Osteocyte (in vitro differentiated cells): Measurements from ENCODE around the gene MYH14. TPM values are rescaled to one million over a fixed set of nuclear protein-coding genes. Genes with fewer than 3 reads are reported as not detected.

Experiments used
- DNase-seq: peaks from one replicate; pipeline ENCODE4 v3.0.0; 2021; ENCODE audit warnings: mixed read lengths; ENCODE audit not compliant: unreplicated experiment; ENCODE audit errors: extremely low spot score
- H3K27ac Mint-ChIP-seq: one replicate; pipeline ENCODE4 v1.8.0; 2021; ENCODE audit warnings: mild to moderate bottlenecking, mixed read lengths; ENCODE audit not compliant: unreplicated experiment
- H3K27me3 Mint-ChIP-seq: one replicate; pipeline ENCODE4 v1.8.0; 2021; ENCODE audit warnings: mixed read lengths; ENCODE audit not compliant: unreplicated experiment
- H3K36me3 Mint-ChIP-seq: one replicate; pipeline ENCODE4 v1.8.0; 2021; ENCODE audit warnings: mixed read lengths; ENCODE audit not compliant: unreplicated experiment
- H3K4me1 Mint-ChIP-seq: one replicate; pipeline ENCODE4 v1.8.0; 2021; ENCODE audit warnings: mixed read lengths; ENCODE audit not compliant: unreplicated experiment
- H3K4me3 Mint-ChIP-seq: one replicate; pipeline ENCODE4 v1.8.0; 2021; ENCODE audit warnings: mild to moderate bottlenecking, moderate library complexity, mixed read lengths; ENCODE audit not compliant: unreplicated experiment
- H3K9me3 Mint-ChIP-seq: one replicate; pipeline ENCODE4 v1.8.0; 2021; ENCODE audit warnings: mixed read lengths; ENCODE audit not compliant: unreplicated experiment
- total RNA-seq: library from RNA; stranded (reverse); gene quantifications from 2 replicates; pipeline ENCODE4 v1.2.1, GENCODE V29; 2021
- TF ChIP-seq, protein P1 (sequence below): fragments of 200-600 bp; sonication (generic); IDR thresholded peaks from 2 replicates; pipeline ENCODE4 v1.5.0; 2021; ENCODE audit warnings: antibody characterized with exemption, mild to moderate bottlenecking, moderate library complexity

MYH14 gene
- total RNA-seq, 1 donor from 2014 or later, result not detected

DNA sequence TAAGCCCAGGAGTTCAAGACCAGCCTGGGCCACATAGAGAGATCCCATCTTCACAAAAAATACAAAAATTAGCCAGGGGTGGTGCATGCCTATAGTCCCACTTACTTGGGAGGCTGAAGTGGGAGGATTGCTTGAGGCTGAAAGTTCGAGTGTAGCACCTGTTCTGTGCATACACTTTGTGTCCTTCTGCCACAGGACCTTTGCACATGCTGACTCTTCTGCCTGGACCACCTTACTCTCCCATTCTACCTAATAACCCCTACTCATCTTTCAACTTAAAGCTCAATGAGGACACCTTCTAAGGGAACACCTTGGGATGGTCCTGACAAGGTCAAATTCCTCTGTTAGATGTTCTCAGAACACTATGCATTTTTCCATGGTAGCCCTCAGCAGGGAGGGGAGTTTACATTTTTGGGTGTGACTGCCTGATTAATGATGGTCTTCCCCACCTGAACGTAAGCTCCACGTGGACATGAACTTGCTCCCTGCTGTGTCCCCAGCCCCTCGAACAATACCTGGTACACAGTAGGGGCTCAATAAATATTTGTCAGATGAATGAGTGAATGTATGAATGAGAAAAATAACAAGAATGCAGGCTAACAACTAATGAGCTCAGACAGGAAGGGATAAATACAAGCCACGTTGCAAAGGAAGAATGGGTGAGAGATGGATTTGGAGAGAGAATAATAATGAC is 29.2 kb upstream of the MYH14 start:
- no peaks in the 10 kb centered on the region for H3K4me1 Mint-ChIP-seq
- H3K36me3 Mint-ChIP-seq, result no peaks in the 10 kb centered on the region
- peaks cover 12% of the 10 kb centered on the region for H3K9me3 Mint-ChIP-seq
- no peaks in the 10 kb centered on the region for H3K27me3 Mint-ChIP-seq
- DNase-seq, result no peak
- H3K27ac Mint-ChIP-seq, result no peak overlapping the region
- TF ChIP-seq, protein P1, sequence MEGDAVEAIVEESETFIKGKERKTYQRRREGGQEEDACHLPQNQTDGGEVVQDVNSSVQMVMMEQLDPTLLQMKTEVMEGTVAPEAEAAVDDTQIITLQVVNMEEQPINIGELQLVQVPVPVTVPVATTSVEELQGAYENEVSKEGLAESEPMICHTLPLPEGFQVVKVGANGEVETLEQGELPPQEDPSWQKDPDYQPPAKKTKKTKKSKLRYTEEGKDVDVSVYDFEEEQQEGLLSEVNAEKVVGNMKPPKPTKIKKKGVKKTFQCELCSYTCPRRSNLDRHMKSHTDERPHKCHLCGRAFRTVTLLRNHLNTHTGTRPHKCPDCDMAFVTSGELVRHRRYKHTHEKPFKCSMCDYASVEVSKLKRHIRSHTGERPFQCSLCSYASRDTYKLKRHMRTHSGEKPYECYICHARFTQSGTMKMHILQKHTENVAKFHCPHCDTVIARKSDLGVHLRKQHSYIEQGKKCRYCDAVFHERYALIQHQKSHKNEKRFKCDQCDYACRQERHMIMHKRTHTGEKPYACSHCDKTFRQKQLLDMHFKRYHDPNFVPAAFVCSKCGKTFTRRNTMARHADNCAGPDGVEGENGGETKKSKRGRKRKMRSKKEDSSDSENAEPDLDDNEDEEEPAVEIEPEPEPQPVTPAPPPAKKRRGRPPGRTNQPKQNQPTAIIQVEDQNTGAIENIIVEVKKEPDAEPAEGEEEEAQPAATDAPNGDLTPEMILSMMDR, result no peak
- H3K4me3 Mint-ChIP-seq, result no peak overlapping the region

DNA sequence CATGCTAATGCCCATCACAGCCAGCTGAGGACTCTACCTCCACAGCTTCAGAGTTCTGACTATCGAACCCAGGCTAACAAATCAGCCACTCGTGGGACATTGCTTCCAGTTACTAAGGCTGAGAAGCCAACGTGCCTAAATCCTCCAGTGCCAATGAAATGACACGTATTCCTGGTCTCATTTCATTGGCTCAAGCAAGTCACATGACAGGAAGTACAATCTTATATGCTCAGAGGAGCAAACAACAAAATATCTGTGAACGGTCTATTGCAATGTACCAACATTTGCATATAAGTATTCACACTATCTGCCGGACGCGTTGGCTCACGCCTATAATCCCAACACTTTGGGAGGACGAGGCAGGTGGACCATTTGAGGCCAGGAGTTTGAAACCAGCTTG is 27.5 kb upstream of the MYH14 start:
- no peaks in the 10 kb centered on the region for H3K36me3 Mint-ChIP-seq
- no peak for DNase-seq
- peaks cover 13% of the 10 kb centered on the region for H3K9me3 Mint-ChIP-seq
- no peak overlapping the region for H3K4me3 Mint-ChIP-seq
- H3K27me3 Mint-ChIP-seq, result no peaks in the 10 kb centered on the region
- no peaks in the 10 kb centered on the region for H3K4me1 Mint-ChIP-seq
- TF ChIP-seq, protein P1, result no peak
- no peak overlapping the region for H3K27ac Mint-ChIP-seq

DNA sequence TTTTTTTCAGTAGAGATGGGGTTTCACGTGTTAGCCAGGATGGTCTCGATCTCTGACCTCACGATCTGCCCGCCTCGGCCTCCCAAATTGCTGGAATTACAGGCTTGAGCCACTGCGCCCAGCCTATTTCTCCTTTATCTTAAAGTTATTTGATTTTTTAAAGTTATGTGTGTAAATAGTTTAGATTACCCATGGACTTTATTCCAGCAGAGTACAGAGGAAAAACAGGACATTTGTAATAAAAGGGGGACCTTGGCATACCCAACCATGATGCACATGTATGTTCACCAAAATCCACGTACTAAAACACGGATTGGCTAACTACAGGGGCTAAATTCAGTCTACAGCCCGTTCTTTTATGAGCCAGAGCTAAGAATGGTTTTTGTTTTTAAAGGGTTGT is 26.6 kb upstream of the MYH14 start:
- TF ChIP-seq, protein P1, result no peak

DNA sequence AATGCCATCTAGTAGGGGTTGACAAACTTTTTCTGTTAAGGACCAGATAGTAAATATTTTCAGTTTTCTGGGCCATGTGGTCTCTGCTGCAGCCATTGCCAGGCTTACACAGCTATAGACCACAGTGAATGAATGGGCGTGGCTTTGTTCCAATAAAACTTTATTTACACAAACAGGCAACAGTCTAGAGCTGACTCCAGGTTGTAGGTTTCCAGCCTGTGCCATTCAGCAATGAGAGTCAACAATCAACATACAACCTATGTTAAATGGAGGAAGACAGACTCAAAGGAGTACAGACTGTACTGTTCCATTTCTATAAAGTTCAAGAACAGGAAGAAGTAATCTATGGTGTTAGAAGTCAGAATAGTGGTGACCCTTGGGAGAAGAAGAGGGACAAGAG is 25.1 kb upstream of the MYH14 start:
- no peaks in the 10 kb centered on the region for H3K27me3 Mint-ChIP-seq
- H3K9me3 Mint-ChIP-seq, result peaks cover 13% of the 10 kb centered on the region
- TF ChIP-seq, protein P1, result no peak
- no peak for DNase-seq
- no peaks in the 10 kb centered on the region for H3K4me1 Mint-ChIP-seq
- no peaks in the 10 kb centered on the region for H3K36me3 Mint-ChIP-seq
- H3K4me3 Mint-ChIP-seq, result no peak overlapping the region
- no peak overlapping the region for H3K27ac Mint-ChIP-seq

More for the DNA sequence above, 26.6 kb upstream of the MYH14 start:
- no peak overlapping the region for H3K27ac Mint-ChIP-seq
- H3K27me3 Mint-ChIP-seq, result no peaks in the 10 kb centered on the region
- H3K4me3 Mint-ChIP-seq, result no peak overlapping the region
- H3K4me1 Mint-ChIP-seq, result no peaks in the 10 kb centered on the region
- peaks cover 13% of the 10 kb centered on the region for H3K9me3 Mint-ChIP-seq
- DNase-seq, result no peak
- H3K36me3 Mint-ChIP-seq, result no peaks in the 10 kb centered on the region

DNA sequence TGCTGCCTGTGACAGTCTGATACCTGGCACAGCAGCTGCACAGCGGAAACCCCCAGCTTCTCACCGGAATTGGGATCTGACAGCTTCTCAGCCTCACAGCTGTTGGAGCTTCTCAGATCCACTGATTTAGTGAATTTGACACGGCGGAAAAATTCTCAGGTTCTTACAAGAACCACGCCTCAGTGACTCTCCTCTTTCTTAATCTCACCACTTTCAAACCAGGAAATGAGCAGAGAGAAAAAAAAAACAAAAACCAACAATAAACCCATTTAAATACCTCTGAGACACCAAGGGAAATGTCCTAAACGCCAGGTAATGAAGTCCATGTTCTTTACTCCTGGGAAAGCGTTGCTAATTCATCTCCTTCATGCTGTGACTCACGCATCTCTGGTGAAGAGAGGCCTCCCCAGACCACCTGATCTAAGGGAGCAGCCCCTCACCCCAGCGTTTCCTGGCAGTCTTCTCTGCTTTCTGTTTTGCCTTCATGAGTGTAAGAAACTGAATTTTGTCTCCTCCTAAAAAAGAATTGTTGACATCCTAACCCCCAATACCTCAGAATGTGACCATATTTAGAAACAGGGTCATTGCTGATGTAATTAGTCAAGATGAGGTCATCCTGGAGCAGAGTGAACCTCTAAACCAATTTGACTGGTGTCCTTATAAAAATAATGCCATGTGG is 24.4 kb upstream of the MYH14 start:
- DNase-seq, result no peak
- Mint-ChIP-seq H3K9me3 (peaks cover 13% of the 10 kb centered on the region), H3K27me3 (no peaks in the 10 kb centered on the region), H3K36me3 (no peaks in the 10 kb centered on the region), H3K4me3 (no peak overlapping the region), H3K27ac (no peak overlapping the region), H3K4me1 (no peaks in the 10 kb centered on the region)
- TF ChIP-seq, protein P1, result no peak
